Activated CD8-positive, alpha-beta T cell treated with anti-CD3 and anti-CD28 coated beads for 36 hours (primary cell): Measurements from ENCODE around the gene TMEM158. TPM values are rescaled to one million over a fixed set of nuclear protein-coding genes. Genes with fewer than 3 reads are reported as not detected.

Experiments used
- ATAC-seq: fragments of 200-7000 bp; cut with Tn5 transposase; one replicate; pipeline ENCODE4 v1.10.0; 2021; ENCODE audit warnings: mild to moderate bottlenecking, moderate library complexity
- CTCF ChIA-PET: fragments of 350-600 bp; sonication (Branson Sonifier 250); formaldehyde crosslinking; loops from one replicate; lab custom pipeline; 2021; ENCODE audit warnings: antibody characterized with exemption; lab: Charles Lee
- POLR2A ChIA-PET: fragments of 350-600 bp; sonication (Branson Sonifier 250); formaldehyde crosslinking; loops from one replicate; lab custom pipeline; 2021; ENCODE audit warnings: antibody characterized with exemption; lab: Charles Lee
- DNase-seq: peaks from one replicate; pipeline ENCODE4 v3.0.0-alpha.2; 2020
- H3K27ac Mint-ChIP-seq: one replicate; pipeline ENCODE4 v1.8.0; 2021; ENCODE audit warnings: mild to moderate bottlenecking, mixed read lengths
- H3K27me3 Mint-ChIP-seq: one replicate; pipeline ENCODE4 v1.8.0; 2021; ENCODE audit warnings: mixed read lengths
- H3K36me3 Mint-ChIP-seq: one replicate; pipeline ENCODE4 v1.8.0; 2021; ENCODE audit warnings: low read depth, mixed read lengths
- H3K4me1 Mint-ChIP-seq: one replicate; pipeline ENCODE4 v1.8.0; 2021; ENCODE audit warnings: low read depth, mixed read lengths
- H3K4me3 Mint-ChIP-seq: one replicate; pipeline ENCODE4 v1.8.0; 2021; ENCODE audit warnings: mild to moderate bottlenecking, moderate library complexity, mixed read lengths
- H3K9me3 Mint-ChIP-seq: one replicate; pipeline ENCODE4 v1.8.0; 2021; ENCODE audit warnings: mixed read lengths
- CTCF ChIP-seq: fragments of 200-600 bp; IDR thresholded peaks from one replicate; pipeline ENCODE4 v1.8.0; 2022; ENCODE audit warnings: antibody characterized with exemption, mild to moderate bottlenecking
- intact Hi-C: fragments of 100-400 bp; cut with micrococcal nuclease; formaldehyde crosslinking; loops from one replicate; pipeline ENCODE4 v1.10.0; 2022
- total RNA-seq, 2 experiments: library from RNA; stranded (reverse); gene quantifications; one replicate each; pipeline ENCODE4 v1.2.3, GENCODE V29; 2021

TMEM158 gene
- total RNA-seq, 2 experiments from 2014 or later: not detected

- Mint-ChIP-seq H3K4me3 (no peak overlapping the region), H3K27ac (no peak overlapping the region), H3K36me3 (no peaks in the 10 kb centered on the region), H3K9me3 (no peaks in the 10 kb centered on the region), H3K27me3 (peaks cover 9% of the 10 kb centered on the region), H3K4me1 (no peaks in the 10 kb centered on the region)
- ChIA-PET POLR2A (interaction anchor here (0.6 kb wide), 1 partner anchor 9 kb away, joined by 3 read pairs; no protein-coding TSS in a partner anchor), CTCF (interaction anchor here (1.8 kb wide), 1 partner anchor 158 kb away, joined by 4 read pairs; no protein-coding TSS in a partner anchor)
- DNase-seq (no peak), ATAC-seq (no peak)
- TF ChIP-seq CTCF: no peak
- intact Hi-C loops: no loop called here
These were observed 27.5 kb downstream of the TMEM158 start for GRCh38 chr3:45198264-45199260.

GRCh38 chr3:45194791-45195190 lies 31.3 kb downstream of the TMEM158 start:
- CTCF ChIA-PET: interaction anchor here (1.3 to 2.7 kb wide), 2 partner anchors 154 to 156 kb away, joined by 3 to 9 read pairs; no protein-coding TSS in a partner anchor
- H3K27me3 Mint-ChIP-seq: peaks cover 9% of the 10 kb centered on the region
- POLR2A ChIA-PET: no interaction called here
- ATAC-seq: no peak
- H3K9me3 Mint-ChIP-seq: no peaks in the 10 kb centered on the region
- H3K4me3 Mint-ChIP-seq: no peak overlapping the region
- intact Hi-C loops: no loop called here
- H3K4me1 Mint-ChIP-seq: no peaks in the 10 kb centered on the region
- H3K36me3 Mint-ChIP-seq: no peaks in the 10 kb centered on the region
- DNase-seq: no peak
- no peak for TF ChIP-seq CTCF
- H3K27ac Mint-ChIP-seq: no peak overlapping the region

DNA sequence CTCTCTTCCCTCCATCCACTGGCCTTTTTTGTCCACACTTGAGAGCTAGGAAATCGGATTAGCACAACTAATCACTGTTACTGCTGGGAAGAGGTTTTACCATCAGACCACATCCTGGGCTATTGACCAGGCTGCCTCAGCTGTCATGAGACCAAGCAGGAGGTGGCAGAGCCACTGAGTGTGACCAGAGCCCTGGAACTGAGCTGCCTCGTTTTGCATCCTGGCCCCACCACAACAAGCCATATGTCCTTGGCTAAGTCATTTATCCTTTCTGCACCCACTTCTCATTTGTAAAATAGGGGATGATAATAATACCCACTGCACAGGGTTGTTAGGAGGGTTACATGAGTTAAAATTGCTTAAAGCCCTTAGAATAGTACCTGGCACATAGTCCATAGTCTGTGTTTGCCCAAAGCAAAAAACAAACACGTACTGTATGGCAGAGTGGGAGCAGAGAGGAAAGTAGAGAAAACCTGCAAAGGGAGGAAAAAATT lies 34.1 kb downstream of the TMEM158 start:
- peaks cover 7% of the 10 kb centered on the region for H3K4me1 Mint-ChIP-seq
- H3K9me3 Mint-ChIP-seq: no peaks in the 10 kb centered on the region
- ATAC-seq: no peak
- no peaks in the 10 kb centered on the region for H3K36me3 Mint-ChIP-seq
- no peak for TF ChIP-seq CTCF
- H3K4me3 Mint-ChIP-seq: no peak overlapping the region
- H3K27ac Mint-ChIP-seq: no peak overlapping the region
- intact Hi-C loops: no loop called here
- CTCF ChIA-PET: interaction anchor here (1.0 kb wide), 1 partner anchor 152 kb away, joined by 3 read pairs; no protein-coding TSS in a partner anchor
- POLR2A ChIA-PET: no interaction called here
- DNase-seq: no peak
- peaks cover 2% of the 10 kb centered on the region for H3K27me3 Mint-ChIP-seq

DNA sequence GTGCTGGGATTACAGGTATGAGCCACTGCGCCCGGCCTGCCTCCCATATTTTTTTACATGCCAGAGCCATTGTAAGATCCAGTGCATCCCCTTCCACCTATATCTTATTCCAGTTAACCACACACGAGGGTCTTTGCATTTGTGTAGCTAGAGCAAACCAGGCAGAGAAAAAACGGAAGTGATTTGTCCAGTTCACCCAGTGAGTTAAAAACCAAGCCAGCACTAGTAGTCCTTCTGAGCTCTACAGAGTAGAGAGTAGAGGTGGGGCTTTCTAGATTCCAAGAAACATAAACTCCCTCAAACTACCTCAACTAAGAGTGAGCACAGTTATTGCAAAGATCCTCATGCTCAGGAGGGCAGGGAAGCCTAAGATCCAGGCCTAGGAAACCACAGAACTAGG lies 34.7 kb downstream of the TMEM158 start:
- ChIA-PET CTCF (interaction anchor here (1.0 kb wide), 1 partner anchor 151 kb away, joined by 3 read pairs; no protein-coding TSS in a partner anchor), POLR2A (no interaction called here)
- intact Hi-C loops: no loop called here

More for the DNA sequence above, 34.7 kb downstream of the TMEM158 start:
- no peak overlapping the region for H3K27ac Mint-ChIP-seq
- H3K4me1 Mint-ChIP-seq: peaks cover 7% of the 10 kb centered on the region
- ATAC-seq: no peak
- H3K4me3 Mint-ChIP-seq: no peak overlapping the region
- peaks cover 4% of the 10 kb centered on the region for H3K27me3 Mint-ChIP-seq
- no peak for TF ChIP-seq CTCF
- no peak for DNase-seq
- H3K9me3 Mint-ChIP-seq: no peaks in the 10 kb centered on the region
- H3K36me3 Mint-ChIP-seq: no peaks in the 10 kb centered on the region
